Hippocampal formation (tissue), 2 donors: ENCODE results near the gene DDX25.
"Not testable (repeated sequence)": the region's sequence is repeated elsewhere in the genome, so short reads cannot be mapped to it uniquely, and the experiment has no call there.

ENCODE experiments used
- DNase-seq, 2 donors: peaks; one replicate each; lab custom pipeline; 2025; lab: John Stamatoyannopoulos, UW

Gene DDX25

DNA sequence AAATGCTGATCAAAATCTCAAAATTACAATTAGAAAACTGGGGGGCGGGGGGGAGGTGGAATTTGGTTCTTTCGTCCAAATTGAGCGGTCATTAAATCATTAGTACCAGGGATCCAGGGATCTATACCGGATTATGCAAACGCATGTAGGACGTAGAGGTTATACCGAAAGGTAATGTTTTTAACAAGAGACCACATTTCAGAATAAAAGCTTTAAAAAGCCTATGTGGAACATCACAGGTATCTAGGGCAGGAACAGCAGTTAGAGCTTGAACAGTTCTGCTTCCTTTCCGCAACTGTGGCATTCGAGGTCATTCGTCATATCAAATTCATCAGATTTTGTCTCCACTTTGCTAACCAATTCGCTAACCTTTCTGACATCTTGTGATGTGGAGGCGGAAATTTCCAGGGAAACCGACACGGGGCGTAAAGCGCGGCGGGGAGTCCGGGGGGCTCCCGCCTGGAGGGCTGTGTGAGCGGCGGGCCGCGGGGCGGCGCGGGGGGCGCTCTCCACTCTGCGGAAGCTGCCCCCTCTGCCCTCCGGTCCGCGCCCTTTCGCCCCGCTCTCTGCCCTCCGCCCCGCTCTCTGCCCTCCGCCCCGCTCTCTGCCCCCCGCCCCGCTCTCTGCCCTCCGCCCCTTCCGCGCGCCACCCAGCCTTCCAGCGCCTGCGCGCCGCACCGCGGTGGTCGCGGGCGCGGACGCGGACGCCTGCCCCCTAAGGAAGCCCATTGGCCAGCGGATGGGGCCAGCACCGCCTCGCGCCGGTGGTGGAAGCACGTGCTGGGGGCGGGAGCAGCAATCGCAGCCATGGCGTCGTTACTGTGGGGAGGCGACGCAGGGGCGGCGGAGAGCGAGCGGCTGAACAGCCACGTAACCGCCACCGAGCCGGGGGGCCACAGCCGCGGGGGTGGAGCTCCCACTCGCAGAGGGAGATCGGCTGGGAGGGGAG lies at the start of gene DDX25:
TSS of gene DDX25 (plus strand) at position 798 of the 949 bp plus-strand sequence. CDS start at position 808, 10 bp downstream.
- peak; percentile 38 to 43 for DNase-seq

DNA sequence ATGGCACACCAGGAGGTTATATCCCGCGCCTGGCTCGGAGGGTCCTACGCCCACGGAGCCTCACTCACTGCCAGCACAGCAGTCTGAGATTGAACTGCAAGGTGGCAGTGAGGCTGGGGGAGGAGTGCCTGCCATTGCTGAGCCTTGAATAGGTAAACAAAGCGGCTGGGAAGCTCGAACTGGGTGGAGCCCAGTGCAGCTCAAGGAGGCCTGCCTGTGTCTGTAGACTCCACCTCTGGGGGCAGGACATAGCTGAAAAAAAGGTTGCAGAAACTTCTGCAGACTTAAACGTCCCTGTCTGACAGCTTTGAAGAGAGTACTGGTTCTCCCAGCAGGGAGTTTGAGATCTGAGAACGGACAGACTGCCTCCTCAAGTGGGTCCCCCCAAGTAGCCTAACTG lies 46.6 kb upstream of the DDX25 start:
- not testable (repeated sequence) for DNase-seq

DNA sequence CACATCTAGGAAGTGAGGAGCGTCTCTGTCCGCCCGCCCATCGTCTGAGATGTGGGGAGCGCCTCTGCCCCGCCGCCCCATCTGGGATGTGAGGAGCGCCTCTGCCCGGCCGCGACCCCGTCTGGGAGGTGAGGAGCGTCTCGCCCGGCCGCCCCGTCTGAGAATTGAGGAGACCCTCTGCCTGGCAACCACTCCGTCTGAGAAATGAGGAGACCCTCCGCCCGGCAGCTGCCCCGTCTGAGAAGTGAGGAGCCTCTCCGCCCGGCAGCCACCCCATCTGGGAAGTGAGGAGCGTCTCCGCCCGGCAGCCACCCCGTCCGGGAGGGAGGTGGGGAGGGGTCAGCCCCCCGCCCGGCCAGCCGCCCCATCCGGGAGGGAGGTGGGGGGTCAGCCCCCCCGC lies 41.5 kb upstream of the DDX25 start:
- not testable (repeated sequence) for DNase-seq

DNA sequence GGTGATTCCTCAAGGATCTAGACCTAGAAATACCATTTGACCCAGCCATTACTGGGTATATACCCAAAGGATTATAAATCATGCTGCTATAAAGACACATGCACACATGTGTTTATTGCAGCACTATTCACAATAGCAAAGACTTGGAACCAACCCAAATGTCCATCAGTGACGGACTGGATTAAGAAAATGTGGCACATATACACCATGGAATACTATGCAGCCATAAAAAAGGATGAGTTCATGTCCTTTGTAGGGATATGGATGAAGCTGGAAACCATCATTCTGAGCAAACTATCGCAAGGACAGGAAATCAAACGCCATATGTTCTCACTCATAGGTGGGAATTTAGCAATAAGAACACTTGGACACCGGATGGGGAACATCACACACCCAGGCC lies 39.0 kb upstream of the DDX25 start:
- DNase-seq = not testable (repeated sequence)

DNA sequence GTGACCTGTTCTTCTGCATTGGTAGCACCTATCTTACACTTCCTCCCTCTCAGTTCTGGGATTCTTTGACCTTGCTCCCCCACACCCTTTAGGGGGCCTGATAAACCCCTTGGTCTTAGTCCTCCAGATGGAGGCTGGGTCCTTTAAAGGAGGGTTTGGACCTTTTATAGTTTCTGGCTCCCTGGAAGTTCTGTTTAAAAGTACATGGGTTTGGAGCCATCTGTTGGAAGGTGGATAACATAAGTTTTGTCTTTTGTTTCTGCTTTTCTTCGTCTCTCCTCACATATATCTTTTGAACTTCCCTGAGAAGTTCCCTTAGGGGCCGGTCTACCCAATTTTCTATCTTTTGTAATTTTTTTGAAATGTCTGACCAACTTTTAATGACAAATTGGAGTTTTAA lies 34.8 kb upstream of the DDX25 start:
- DNase-seq = no peak

DNA sequence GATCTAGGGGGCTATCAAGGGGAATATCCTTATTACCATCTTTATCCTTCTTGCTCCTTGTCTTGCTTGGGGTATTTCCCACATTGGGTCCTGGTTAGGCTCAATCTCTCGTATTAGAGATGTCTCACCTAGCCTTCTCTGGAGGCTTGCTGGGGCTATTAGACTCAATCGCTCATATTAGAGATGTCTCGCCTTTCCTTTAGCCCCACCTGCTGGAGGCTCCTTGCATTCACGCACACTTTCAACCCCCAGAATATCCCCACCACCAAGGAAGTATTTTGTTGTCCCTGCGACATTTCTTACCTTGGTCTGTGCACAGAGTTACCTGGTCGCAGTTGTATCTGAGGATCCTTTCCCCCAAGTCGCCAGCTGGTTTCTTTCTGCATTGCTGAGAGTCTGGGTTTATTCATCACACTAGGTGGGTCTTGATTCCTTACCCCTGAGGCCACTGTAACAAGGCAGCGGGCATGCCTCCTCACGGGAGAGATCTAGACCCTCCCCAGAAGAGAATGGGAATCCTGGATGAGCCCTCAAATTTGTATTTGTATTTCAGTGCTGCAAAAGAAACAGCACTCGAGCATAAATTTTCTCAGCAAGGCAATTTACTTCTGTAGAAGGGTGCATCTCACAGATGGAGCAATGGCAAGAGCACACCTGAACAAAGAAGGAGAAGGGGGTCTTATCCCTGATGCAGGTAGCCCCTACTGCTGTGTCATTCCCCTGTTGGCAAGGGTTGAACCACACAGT lies 32.7 kb upstream of the DDX25 start:
- DNase-seq = peak in 1 of 2 donors; percentile 2

DNA sequence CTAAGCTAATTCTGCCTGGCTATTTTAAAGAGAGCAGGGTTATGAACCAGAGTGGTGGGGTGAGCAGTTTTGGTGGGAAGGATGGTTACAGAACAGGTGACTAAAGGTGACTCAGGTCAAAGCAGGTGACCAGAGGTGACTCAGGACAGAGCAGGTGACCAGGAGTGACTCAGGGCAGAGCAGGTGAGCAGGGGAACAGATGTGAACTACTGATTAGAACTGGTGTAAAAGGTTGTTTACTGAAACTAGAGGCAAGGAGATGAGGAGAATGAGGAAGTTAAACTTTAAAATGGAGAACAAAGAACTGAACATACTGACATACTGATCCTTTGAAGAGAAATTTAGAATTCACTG lies 32.2 kb upstream of the DDX25 start:
- DNase-seq = no peak

DNA sequence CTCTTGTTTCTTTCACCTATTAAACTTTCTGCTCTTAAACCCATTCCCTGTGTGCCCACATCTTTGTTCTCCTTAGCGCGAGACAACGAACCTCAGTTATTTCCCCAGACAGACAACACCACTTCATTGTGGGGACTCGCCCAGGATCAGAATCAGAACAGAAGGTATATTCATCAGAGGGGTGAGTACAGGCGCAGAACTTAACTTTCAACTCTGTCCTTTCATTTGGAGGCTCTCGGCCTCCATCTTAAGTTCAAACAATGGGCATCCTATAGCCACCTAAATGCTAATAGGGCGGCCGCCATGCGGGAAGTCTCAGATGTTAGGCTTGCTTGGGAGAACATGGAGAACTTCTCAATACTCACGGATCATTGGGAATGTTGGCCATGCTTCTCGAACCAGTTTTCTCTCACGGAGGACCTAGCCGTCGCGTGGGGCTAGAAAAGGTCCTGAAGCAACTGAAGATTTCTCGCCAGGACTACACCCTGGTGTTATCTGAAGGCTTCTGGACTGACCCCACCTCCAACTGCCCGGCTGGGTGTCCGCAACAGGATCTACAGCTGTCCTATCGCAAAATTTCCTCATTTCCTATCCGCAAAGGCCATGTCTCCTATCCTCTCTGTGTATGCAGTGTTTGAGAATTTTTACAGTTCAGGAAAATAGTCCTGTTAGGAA lies 30.3 kb upstream of the DDX25 start:
- DNase-seq = no peak

DNA sequence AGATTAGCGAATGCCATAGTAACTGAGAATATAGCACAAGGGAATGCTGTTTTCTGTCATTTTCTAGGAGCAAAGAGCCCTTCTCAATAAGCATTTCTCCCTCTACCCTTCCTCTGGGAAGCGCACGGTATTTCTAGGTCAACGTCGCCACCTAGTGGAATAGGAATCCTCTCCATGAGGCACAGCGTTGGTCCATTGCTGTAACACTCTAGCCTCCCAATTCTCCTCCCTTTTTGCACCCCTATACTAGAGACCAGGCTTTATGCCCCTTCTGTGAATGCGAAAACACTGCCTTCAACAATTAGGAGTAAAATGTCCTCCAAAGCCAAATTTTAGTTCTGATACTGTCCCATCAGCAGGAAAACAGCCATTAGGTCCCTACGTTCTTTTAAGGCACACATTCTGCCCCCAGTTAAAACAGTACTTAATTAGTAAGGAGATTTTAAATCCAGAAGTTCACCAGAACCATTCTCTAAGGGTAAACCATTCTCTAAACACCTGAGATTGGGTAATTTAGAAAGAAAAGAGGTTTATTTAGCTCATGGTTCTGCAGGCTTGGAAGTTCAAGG lies 29.7 kb upstream of the DDX25 start:
- peak; percentile 56 to 73 for DNase-seq

DNA sequence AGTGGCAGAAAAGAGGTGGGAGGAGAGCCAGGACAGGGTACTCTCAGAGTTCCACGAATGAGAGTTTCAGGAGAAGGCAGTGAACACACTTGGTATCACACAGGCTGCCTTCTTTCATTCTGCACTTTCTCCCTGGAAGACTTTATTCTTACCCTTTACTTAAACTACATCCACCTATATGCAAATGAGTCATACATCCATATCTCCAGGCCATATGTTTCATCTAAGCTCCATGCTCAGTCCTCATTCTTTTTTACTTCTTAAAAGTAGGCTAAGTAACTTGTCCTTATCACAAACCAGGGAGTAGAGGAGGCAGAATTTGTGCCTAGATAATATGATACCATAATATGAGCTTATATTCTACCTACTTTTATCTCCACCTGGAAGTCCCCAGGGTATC lies 23.0 kb upstream of the DDX25 start:
- no peak for DNase-seq

DNA sequence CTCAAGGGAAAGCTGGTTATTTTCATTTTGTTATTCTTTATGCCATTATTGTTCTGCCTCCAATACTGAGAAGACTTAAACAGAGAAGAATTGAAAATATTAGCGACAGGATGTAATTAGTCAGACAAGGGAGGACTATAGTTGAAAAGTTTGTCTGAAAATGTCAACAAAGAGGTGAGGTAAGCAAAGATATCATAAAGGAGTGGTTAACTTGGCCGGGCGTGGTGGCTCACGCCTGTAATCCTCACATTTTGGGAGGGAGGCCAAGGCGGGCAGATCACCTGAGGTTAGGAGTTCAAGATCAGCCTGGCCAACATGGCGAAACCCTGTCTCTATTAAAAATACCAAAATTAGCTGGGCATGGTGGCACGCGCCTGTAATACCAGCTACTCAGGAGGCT lies 20.9 kb upstream of the DDX25 start:
- DNase-seq = no peak

DNA sequence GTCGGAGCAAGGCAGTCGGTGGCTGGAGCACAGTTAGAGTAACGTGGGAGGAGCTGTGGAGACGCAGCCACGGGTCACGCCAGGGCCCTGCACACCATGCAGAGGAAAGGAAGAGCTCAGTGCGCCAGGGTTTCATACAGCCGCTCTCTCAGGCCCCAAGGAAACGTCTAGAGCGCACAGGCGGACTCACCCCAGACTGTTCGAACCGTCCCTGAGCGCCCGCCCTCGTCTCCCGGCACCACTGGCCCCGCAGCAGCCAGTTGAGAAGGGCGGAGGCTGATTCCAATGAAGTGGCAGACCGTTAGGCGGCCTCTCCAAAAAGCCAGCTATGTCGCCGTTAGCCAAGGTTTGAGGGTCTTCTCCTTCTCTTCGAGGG lies 17.3 kb upstream of the DDX25 start:
- no peak for DNase-seq

DNA sequence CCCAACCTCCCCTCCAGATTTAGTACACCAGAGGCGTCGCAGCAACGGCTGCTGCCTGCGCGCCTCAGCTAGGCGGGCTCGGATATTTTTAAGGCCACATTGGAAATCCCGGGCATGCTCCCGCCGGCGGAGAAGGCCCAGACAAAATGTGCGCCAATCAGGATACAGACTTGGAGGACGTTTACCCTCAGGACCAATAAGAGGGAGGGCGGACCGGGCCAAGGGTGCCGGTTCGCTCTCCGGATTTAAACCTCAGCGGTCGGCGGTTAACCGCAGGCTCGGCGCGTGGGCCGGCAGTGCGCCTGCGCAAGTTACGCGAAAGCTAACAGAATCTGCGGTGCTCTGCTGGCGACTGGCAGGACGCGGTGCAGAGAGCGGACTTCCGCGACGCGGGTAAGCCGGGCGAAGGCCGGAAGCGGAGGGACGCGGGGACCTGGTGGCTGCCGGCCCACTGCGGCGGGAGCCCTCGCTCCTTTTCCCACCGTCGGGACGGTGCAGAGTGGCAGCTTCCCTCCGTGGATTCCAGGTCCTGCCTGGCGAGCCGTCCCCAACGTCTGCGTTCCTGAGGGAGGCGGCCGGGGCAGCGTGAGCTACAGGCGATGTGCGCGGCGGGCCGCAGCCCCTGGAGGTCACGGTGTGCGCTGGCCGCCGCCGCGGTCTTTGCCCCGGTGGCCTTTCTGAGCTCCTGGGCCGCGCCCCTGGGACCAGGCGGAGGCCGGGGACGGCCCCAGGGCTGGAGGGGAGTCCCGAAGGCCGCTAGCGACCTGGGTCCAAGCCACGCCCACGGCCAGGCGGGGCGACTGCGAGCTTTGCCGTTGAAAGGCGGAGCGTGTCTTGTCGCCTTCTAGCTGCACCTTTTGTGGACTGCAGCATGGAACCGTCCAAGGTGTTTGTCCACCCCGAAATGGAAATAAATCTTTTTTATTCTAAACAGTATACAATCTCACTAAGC lies 16.7 kb upstream of the DDX25 start, which contains the start of gene HYLS1:
TSS of gene HYLS1 (plus strand) at position 296 of the 952 bp plus-strand sequence. CDS start 11,701 bp downstream, outside the sequence.
- peak; percentile 84 to 93 for DNase-seq

DNA sequence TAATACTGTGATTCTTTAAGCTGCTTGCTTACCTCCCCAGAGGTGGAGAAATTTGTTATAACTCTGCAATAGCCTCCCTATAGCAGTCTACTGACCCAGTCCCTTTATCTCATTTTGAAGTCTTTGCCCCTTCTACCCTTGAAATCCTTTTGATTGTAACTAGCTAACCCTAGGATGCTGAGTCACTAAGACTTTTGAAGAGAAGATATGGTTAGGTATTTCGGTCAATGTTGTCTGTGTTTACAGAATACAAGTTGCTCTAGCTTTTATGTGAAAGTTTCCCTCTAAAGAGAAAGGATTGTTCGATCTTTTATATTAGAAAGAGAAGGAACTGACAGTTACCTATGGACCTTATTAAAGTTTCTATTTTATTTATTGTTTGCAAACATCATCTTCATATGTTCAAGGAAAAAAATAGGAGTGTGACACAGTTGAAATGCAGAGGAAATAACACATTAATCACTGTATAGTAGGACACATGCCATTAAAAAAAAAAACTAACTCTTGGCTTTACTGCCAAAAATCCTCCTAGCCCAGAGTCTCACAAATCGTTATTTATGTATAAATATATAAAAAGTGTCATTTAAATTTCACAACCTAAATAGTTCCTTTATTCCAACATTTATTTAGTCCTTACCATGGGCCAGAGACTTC lies 13.7 kb upstream of the DDX25 start:
- no peak for DNase-seq

DNA sequence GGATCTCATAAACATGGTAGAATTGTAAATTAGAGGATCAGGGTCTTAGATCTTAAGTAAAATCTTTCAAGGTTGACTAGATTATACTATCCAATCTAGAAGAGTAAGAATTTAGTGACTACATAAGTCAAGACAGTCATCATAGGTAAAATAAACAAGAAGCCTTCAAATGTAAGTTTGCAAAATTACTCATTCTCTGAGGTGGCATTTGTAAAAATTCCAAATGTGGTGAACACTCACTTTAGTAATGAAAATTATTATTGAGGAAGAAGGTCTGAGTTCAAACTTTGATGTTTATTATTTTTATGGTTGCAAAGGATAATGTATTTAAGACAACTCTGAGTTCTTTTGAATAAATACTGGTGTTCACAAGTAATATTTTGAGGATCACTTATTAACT lies 12.2 kb upstream of the DDX25 start:
- DNase-seq = no peak

DNA sequence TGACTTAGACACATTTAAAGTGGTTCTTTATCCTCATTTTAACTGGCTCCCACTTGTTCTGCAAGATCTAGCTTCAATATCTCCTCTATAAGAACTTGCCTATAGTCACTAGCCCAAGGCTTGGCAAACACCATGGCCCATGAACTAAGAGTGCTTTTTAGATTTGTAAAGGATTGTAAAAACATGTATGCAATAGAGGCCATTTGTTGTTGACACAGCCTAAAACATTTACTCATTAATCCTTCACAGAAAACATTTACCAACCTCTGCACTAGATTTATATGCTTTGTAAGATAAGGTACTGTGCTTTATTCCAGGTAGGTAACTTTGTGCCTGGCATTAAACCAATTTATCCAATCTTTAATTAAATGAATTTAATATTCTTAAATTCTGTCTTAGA lies 11.3 kb upstream of the DDX25 start:
- DNase-seq = no peak

DNA sequence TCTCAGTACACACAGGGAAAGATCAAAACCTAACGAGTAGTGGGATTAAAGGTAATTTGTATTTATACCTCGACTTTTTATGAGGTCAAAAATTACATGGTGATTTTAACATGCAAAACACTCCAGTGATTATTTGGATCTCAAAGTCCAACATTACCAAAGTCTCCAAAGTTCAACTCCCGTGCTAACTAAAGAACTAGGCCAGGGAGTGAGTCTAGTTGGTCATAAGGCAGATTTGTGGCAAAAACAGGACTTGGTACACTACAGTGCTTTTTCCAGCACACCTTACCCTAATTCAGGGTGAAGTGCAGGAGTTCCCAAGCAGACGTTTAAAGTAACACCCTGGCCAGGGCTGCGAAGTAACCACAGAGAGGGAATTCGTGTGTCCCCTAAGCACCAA lies 2.4 kb upstream of the DDX25 start:
- DNase-seq = no peak

DNA sequence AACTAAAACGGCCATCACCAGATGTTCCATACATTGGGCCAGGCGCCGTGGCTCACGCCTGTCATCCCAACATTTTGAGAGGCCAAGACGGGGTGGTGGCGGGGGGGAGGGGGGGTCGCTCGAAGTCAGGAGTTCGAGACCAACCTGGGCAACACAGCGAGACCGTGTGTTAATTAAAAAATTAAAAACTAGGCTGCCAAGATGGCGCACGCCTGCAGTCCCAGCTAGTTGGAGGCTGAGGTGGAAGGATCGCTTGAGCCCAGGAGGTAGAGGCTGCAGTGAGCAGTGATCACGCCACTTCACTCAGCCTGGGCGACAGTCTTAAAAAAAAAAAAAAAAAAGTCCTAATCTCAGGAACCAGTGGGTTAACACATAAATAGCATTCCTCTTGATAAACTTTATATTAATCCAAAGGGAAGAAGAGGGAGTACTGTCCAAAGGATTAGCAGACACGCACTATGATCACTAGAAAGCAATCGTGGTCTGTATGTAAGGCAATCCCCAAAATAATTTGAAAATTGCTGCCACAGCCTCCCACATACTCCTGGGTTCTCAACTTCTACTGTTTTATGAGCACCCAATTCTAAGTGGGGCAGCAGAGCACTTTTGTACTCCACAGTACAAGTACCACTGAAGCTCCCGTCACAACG lies 1.9 kb upstream of the DDX25 start:
- DNase-seq = no peak

DNA sequence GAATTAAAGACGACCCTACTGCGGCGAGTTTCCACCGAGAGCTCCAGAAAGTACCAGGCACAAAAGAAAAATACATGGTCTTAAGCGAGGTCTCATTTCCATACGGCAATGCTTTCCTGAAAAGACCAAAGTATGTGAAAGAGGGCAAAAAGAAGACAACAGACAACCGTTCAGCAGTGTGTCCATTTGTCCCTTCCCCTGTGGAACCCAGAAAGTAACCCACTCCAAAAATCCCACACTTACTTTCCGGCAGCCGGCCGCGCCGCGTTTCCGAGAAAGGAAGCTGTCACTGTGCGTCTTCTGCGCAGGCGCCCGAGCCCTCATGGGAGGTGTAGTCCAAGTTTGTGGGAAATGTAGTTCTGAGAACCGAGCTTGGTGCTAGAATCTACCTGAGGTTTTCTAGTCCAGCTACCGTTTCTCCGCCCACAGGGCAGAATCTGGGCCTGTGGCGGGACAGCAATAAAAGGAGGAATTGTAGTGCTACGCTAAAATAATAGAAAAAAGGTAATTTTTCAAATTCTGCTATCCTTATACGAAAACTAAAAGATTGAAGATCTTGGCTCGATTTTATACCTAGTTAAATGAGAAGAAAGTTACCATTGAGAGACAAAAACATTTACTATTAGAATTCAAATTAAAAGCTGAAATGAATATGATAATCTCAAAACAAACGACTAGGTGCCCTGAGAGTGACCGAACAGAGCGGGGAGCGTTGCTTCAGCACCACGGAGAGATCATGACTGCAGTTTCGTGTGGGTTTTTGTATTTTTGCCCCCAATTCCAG lies 1.2 kb upstream of the DDX25 start, which contains the start of gene PUS3:
TSS of gene PUS3 (minus strand) at position 280 of the 784 bp plus-strand sequence. CDS start 6,922 bp downstream, outside the sequence.
- peak; percentile 75 to 87 for DNase-seq
